B cell (primary cell): ENCODE measurements around the gene BOC. TPM values are rescaled to one million over a fixed set of nuclear protein-coding genes. Genes with fewer than 3 reads are reported as not detected.

Source experiments
- ATAC-seq: fragments of 200-7000 bp; cut with Tn5 transposase; one replicate; pipeline ENCODE4 v1.10.0; 2021; ENCODE audit warnings: low read depth, mild to moderate bottlenecking, moderate number of reproducible peaks, moderate library complexity
- CTCF ChIA-PET: fragments of 350-600 bp; sonication (Branson Sonifier 250); formaldehyde crosslinking; loops from one replicate; lab custom pipeline; 2021; ENCODE audit warnings: antibody characterized with exemption, inconsistent platforms; lab: Charles Lee
- POLR2A ChIA-PET: fragments of 350-600 bp; sonication (Branson Sonifier 250); formaldehyde crosslinking; loops from one replicate; lab custom pipeline; 2021; ENCODE audit warnings: antibody characterized with exemption; lab: Charles Lee
- DNase-seq: peaks from one replicate; pipeline ENCODE4 v3.0.0; 2013
- H2AFZ ChIP-seq: 2 replicates; pipeline ENCODE4 v1.6.1; 2012; ENCODE audit warnings: mild to moderate bottlenecking, low read depth, low read length; ENCODE audit not compliant: insufficient read depth, poor library complexity, severe bottlenecking
- H3K27ac ChIP-seq, 2 donors: 1 replicate in 1 of 2; 2 replicates in 1 of 2; pipeline ENCODE4 v1.5.1; 2012 to 2013; ENCODE audit warnings: low read length in 2 of 2, mild to moderate bottlenecking in 2 of 2, moderate library complexity in 1 of 2
- H3K27me3 ChIP-seq, 4 experiments: fragments of 200-600 bp in 1 of 4; sonication (generic) in 1 of 4; replicated peaks in 1 of 4; 1 replicate in 2 of 4; 2 replicates in 2 of 4; pipeline versions ENCODE4 v1.6.1 to v1.7.0; 2013 to 2016; ENCODE audit warnings: low read length in 3 of 4, mild to moderate bottlenecking in 2 of 4, mixed read lengths in 1 of 4, moderate library complexity in 1 of 4; ENCODE audit not compliant: insufficient read depth in 4 of 4, control insufficient read depth in 3 of 4; ENCODE audit errors: control extremely low read depth in 1 of 4
- H3K36me3 ChIP-seq, 2 experiments: replicated peaks in 1 of 2; 1 replicate in 1 of 2; 2 replicates in 1 of 2; pipeline versions ENCODE4 v1.6.1 to v1.7.1; 2013; ENCODE audit warnings: low read length in 1 of 2; ENCODE audit not compliant: insufficient read depth in 2 of 2, control insufficient read depth in 1 of 2; ENCODE audit errors: control extremely low read depth in 1 of 2, extremely low read depth in 1 of 2
- H3K4me1 ChIP-seq, 2 donors: fragments of 200-600 bp in 1 of 2; sonication (generic) in 1 of 2; 1 replicate in 1 of 2; 2 replicates in 1 of 2; pipeline versions ENCODE4 v1.5.1 to v1.6.1; 2013 to 2017; ENCODE audit warnings: low read length in 2 of 2; ENCODE audit not compliant: control insufficient read depth in 2 of 2, insufficient read depth in 2 of 2
- H3K4me2 ChIP-seq: replicated peaks from 2 replicates; pipeline ENCODE3; 2012; ENCODE audit warnings: mild to moderate bottlenecking, low read depth, low read length; ENCODE audit not compliant: poor library complexity, severe bottlenecking
- H3K4me3 ChIP-seq, 5 experiments: fragments of 200-600 bp in 1 of 5; sonication (generic) in 1 of 5; 1 replicate in 3 of 5; 2 replicates in 2 of 5; pipeline versions ENCODE4 v1.5.1 to v1.7.0; 2011 to 2016; ENCODE audit warnings: low read length in 4 of 5, mild to moderate bottlenecking in 4 of 5, low read depth in 2 of 5, control low read depth in 1 of 5, moderate library complexity in 1 of 5; ENCODE audit not compliant: insufficient read depth in 1 of 5; ENCODE audit errors: control extremely low read depth in 1 of 5, extremely low read depth in 1 of 5
- H3K79me2 ChIP-seq: fragments of 200-600 bp; sonication (generic); one replicate; pipeline ENCODE4 v1.6.0; 2016; ENCODE audit warnings: low read length; ENCODE audit not compliant: control insufficient read depth, insufficient read depth
- H3K9ac ChIP-seq: fragments of 200-600 bp; sonication (generic); 2 replicates; pipeline ENCODE4 v1.6.1; 2017; ENCODE audit warnings: mild to moderate bottlenecking, low read length, moderate library complexity
- H3K9me3 ChIP-seq, 3 donors: one replicate each; pipeline versions ENCODE4 v1.6.1 to v1.7.1; 2013; ENCODE audit warnings: low read length in 2 of 3; ENCODE audit not compliant: control insufficient read depth in 2 of 3, insufficient read depth in 1 of 3; ENCODE audit errors: control extremely low read depth in 1 of 3
- H4K20me1 ChIP-seq: 2 replicates; pipeline ENCODE4 v1.6.0; 2012; ENCODE audit warnings: mild to moderate bottlenecking, low read length; ENCODE audit not compliant: insufficient read depth, control insufficient read depth, poor library complexity, severe bottlenecking
- H3K27ac Mint-ChIP-seq: one replicate; pipeline ENCODE4 v1.8.0; 2021; ENCODE audit warnings: mixed read lengths
- H3K27me3 Mint-ChIP-seq: one replicate; pipeline ENCODE4 v1.8.0; 2021; ENCODE audit warnings: mixed read lengths
- H3K4me1 Mint-ChIP-seq: one replicate; pipeline ENCODE4 v1.8.0; 2021; ENCODE audit warnings: mixed read lengths
- H3K4me3 Mint-ChIP-seq: one replicate; pipeline ENCODE4 v1.8.0; 2021; ENCODE audit warnings: mixed read lengths
- H3K9me3 Mint-ChIP-seq: one replicate; pipeline ENCODE4 v1.8.0; 2022; ENCODE audit warnings: mixed read lengths; ENCODE audit not compliant: insufficient read depth
- EZH2 ChIP-seq: IDR thresholded peaks from 2 replicates; pipeline ENCODE4 v1.6.1; 2012; ENCODE audit warnings: borderline replicate concordance, low read depth, mild to moderate bottlenecking, moderate library complexity, low read length; ENCODE audit not compliant: insufficient read depth, poor library complexity, severe bottlenecking
- WGBS: methylation state at CpG from one replicate; pipeline ENCODE4 v1.1.5; 2013; ENCODE audit warnings: missing lambda C conversion rate; ENCODE audit not compliant: insufficient coverage; 5-methylcytosine and 5-hydroxymethylcytosine counted together
- intact Hi-C: fragments of 100-400 bp; cut with micrococcal nuclease; formaldehyde crosslinking; loops from one replicate; pipeline ENCODE4 v1.10.0; 2022
- polyA plus RNA-seq: library from polyadenylated mRNA; depleted of rRNA; stranded (reverse); fragments of >200 nt; gene quantifications from 2 replicates; pipeline ENCODE4 v1.2.3, GENCODE V29; 2012
- total RNA-seq, 2 donors: library from RNA; stranded (reverse); fragments of 120-200 nt in 1 of 2; gene quantifications; 1 replicate in 1 of 2; 2 replicates in 1 of 2; pipeline versions ENCODE4 v1.2.3 to v1.2.4, GENCODE V29; 2013 to 2022
- TF ChIP-seq, protein P1 (sequence below): fragments of 200-600 bp; IDR thresholded peaks from one replicate; pipeline ENCODE4 v1.8.0; 2022; ENCODE audit warnings: antibody characterized with exemption, mild to moderate bottlenecking

Gene BOC
- total and polyA plus RNA-seq, 2 donors (not counting 1 experiment from before 2014, with no cell fraction given): 0.12 to 2.0 TPM

DNA sequence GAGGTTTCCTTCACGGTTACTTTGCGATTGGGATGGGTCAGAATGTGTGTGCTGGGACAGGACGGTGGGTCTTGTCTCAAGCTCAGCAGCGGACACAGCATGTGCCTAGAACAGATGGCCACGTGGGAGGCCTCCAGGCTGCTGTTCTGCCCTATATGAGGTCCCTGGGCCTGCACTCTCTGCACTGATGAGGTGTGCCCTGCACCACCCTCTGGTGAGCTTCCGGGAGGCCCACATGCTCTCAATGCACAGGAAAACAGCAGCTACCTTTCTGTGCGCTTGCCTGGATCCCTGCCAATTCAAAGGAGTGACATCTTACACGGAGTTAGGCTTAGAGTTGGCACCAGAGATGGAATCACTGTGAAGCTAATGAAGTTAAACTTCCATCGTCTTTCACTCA lies 59.8 kb downstream of the BOC start:
- H3K9me3 Mint-ChIP-seq: no peaks in the 10 kb centered on the region
- ChIA-PET CTCF (interaction anchor here (1.6 kb wide), 1 partner anchor 17 kb away, joined by 7 read pairs; no protein-coding TSS in a partner anchor), POLR2A (no interaction called here)
- intact Hi-C loops: no loop called here
- no peaks in the 10 kb centered on the region for H3K27me3 Mint-ChIP-seq
- DNase-seq: no peak
- H2AFZ ChIP-seq: no peak overlapping the region
- no peak overlapping the region for H3K27ac ChIP-seq
- no peak for ATAC-seq
- no peak overlapping the region for H3K4me2 ChIP-seq
- peaks cover 7% of the 10 kb centered on the region for H3K4me1 Mint-ChIP-seq
- no peak overlapping the region for H3K9ac ChIP-seq
- no peaks in the 10 kb centered on the region for H4K20me1 ChIP-seq
- no peaks in the 10 kb centered on the region for H3K36me3 ChIP-seq
- H3K4me3 ChIP-seq: no peak overlapping the region
- peaks cover 0 to 2% (median 0%) of the 10 kb centered on the region in 3 donors for H3K9me3 ChIP-seq
- no peak overlapping the region for H3K4me3 Mint-ChIP-seq
- no peaks in the 10 kb centered on the region for H3K79me2 ChIP-seq
- no peaks in the 10 kb centered on the region for H3K27me3 ChIP-seq
- H3K4me1 ChIP-seq: peaks cover 8 to 10% of the 10 kb centered on the region in 2 donors
- H3K27ac Mint-ChIP-seq: no peak overlapping the region
- WGBS: 77% methylated on average over 8 of the region's 9 CpGs
- TF ChIP-seq EZH2: no peak
- TF ChIP-seq, protein P1, sequence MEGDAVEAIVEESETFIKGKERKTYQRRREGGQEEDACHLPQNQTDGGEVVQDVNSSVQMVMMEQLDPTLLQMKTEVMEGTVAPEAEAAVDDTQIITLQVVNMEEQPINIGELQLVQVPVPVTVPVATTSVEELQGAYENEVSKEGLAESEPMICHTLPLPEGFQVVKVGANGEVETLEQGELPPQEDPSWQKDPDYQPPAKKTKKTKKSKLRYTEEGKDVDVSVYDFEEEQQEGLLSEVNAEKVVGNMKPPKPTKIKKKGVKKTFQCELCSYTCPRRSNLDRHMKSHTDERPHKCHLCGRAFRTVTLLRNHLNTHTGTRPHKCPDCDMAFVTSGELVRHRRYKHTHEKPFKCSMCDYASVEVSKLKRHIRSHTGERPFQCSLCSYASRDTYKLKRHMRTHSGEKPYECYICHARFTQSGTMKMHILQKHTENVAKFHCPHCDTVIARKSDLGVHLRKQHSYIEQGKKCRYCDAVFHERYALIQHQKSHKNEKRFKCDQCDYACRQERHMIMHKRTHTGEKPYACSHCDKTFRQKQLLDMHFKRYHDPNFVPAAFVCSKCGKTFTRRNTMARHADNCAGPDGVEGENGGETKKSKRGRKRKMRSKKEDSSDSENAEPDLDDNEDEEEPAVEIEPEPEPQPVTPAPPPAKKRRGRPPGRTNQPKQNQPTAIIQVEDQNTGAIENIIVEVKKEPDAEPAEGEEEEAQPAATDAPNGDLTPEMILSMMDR: no peak

DNA sequence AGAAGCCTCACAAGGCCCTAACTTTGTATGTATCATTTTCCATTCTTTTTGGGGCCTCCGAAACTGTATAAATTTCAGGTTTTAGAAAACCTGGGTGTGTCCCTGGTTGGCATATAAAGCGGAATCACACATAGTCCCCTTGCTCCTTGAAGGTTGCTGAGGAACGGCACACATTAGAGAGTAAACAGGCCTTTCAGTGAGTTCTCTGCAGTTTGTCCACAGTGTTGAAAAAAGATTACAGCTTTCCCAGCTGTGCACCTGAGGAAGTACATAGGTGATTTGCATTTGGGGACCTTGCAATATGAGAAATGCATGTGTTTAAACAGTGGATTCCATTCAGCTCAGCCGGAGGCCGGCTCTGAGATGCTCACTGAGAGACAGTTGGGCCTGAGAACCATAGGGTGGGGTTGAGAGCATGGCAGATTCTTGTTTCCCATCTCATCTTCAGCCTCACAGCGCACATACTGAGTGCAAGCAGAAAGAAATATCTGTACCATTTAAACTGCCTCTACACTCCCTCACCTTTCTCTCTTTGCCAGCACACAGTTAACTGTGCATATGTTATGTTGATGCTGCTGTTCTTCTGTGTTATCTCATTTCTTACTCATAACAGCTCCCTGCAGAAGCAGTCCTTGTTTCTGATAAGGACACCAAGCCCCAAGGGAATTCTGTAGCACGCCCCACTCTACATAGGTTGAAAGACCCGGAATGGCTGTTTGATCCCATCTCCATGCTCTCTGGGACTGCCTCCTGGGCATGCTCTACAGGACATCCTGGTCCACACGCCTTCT lies 60.4 kb downstream of the BOC start:
- H3K27ac ChIP-seq: no peak overlapping the region
- Mint-ChIP-seq H3K9me3 (no peaks in the 10 kb centered on the region), H3K4me1 (peaks cover 13% of the 10 kb centered on the region), H3K27me3 (no peaks in the 10 kb centered on the region), H3K4me3 (no peak overlapping the region), H3K27ac (no peak overlapping the region)
- no peak overlapping the region for H2AFZ ChIP-seq
- ATAC-seq: no peak
- POLR2A ChIA-PET: no interaction called here
- 84% methylated on average over 8 of the region's 9 CpGs for WGBS
- no peak overlapping the region for H3K9ac ChIP-seq
- no peak for TF ChIP-seq EZH2
- TF ChIP-seq, protein P1: no peak
- no peaks in the 10 kb centered on the region for H3K36me3 ChIP-seq
- H3K27me3 ChIP-seq: no peaks in the 10 kb centered on the region
- H3K79me2 ChIP-seq: no peaks in the 10 kb centered on the region
- CTCF ChIA-PET: interaction anchor here (1.6 kb wide), 1 partner anchor 16 kb away, joined by 7 read pairs; no protein-coding TSS in a partner anchor
- no peak overlapping the region for H3K4me2 ChIP-seq
- H3K9me3 ChIP-seq: peaks cover 0 to 2% (median 0%) of the 10 kb centered on the region in 3 donors
- H3K4me3 ChIP-seq: no peak overlapping the region
- intact Hi-C loops: no loop called here
- H3K4me1 ChIP-seq: peaks cover 13 to 16% of the 10 kb centered on the region in 2 donors
- no peaks in the 10 kb centered on the region for H4K20me1 ChIP-seq
- no peak for DNase-seq
